B cell (primary cell): Measurements from ENCODE around the gene MYOF.

ENCODE experiments used
- CTCF ChIP-seq: fragments of 200-600 bp; IDR thresholded peaks from one replicate; pipeline ENCODE4 v1.8.0; 2022; ENCODE audit warnings: antibody characterized with exemption, mild to moderate bottlenecking
- EZH2 ChIP-seq: IDR thresholded peaks from 2 replicates; pipeline ENCODE4 v1.6.1; 2012; ENCODE audit warnings: borderline replicate concordance, low read depth, mild to moderate bottlenecking, moderate library complexity, low read length; ENCODE audit not compliant: insufficient read depth, poor library complexity, severe bottlenecking

GRCh38 chr10:93471110-93471651, 11.0 kb downstream of the MYOF start:
- TF ChIP-seq EZH2 (no peak), CTCF (no peak)
